ENCODE results near the gene TALDO1.

- TF ChIP-seq CTBP1 (IDR thresholded peaks at IDR 0.05; ENCODE audit: borderline replicate concordance): no peak
- no peak for TF ChIP-seq FOXK2 (IDR thresholded peaks at IDR 0.05)
- no peak for TF ChIP-seq BHLHE40 (IDR thresholded peaks at IDR 0.05; ENCODE audit: borderline replicate concordance)
- TF ChIP-seq ARNT (IDR thresholded peaks at IDR 0.05): no peak
These were observed 42.0 kb downstream of the TALDO1 start for GRCh38 chr11:788953-789940.
